ENCODE data around the gene MTCL1.

MTCL1 gene

GRCh38 chr18:8658858-8659485 is 46.4 kb upstream of the MTCL1 start:
- Histone ChIP-seq H2AK5ac (ENCODE audit: low read depth, low read length) (no peak overlapping the region), H3K79me1 (ENCODE audit: low read depth, low read length) (no peaks in the 10 kb centered on the region), H3K9ac (ENCODE audit: low read depth, low read length, poor library complexity) (no peak overlapping the region), H2AFZ (ENCODE audit: low read length) (no peak overlapping the region), H3K4me3 (ENCODE audit: low read length in 2 of 2) (no peak overlapping the region), H3K23ac (ENCODE audit: low read depth, low read length, poor library complexity) (no peak overlapping the region), H3K27ac (replicated peaks; ENCODE audit: low read length) (no peak overlapping the region), H3K4me2 (ENCODE audit: insufficient read depth, low read length, poor library complexity, severe bottlenecking) (no peak overlapping the region), H3K18ac (ENCODE audit: low read length) (peak overlapping the region; percentile 34), H2BK12ac (ENCODE audit: low read length) (peak overlapping the region; percentile 5), H3K9me3 (replicated peaks in 1 of 2; ENCODE audit: control insufficient read depth in 2 of 2, insufficient read depth in 1 of 2, low read depth in 1 of 2, low read length in 2 of 2) (no peaks in the 10 kb centered on the region), H3K14ac (ENCODE audit: low read length) (no peak overlapping the region), H2BK120ac (ENCODE audit: low read depth, low read length) (no peak overlapping the region), H3K4ac (ENCODE audit: low read length) (no peak overlapping the region), H2BK15ac (ENCODE audit: low read length) (peak overlapping the region; percentile 39), H4K91ac (ENCODE audit: low read depth, low read length, poor library complexity) (no peak overlapping the region), H3K27me3 (ENCODE audit: control insufficient read depth in 3 of 3, insufficient read depth in 3 of 3, low read depth in 1 of 3, low read length in 3 of 3) (no peaks in the 10 kb centered on the region), H3K36me3 (replicated peaks in 1 of 2; ENCODE audit: control insufficient read depth in 2 of 2, insufficient read depth in 2 of 2, low read length in 2 of 2) (no peaks in the 10 kb centered on the region), H3K4me1 (ENCODE audit: control insufficient read depth in 2 of 2, insufficient read depth in 1 of 2, low read depth in 1 of 2, low read length in 2 of 2) (peaks cover 16 to 34% of the 10 kb centered on the region in 2 donors), H4K8ac (ENCODE audit: low read depth, low read length) (no peak overlapping the region), H2BK5ac (ENCODE audit: low read length) (no peak overlapping the region)
- no peak for DNase-seq (ENCODE audit: low spot score)
- no CpG with 5 or more reads among the region's 31 CpGs for WGBS, 2 donors (ENCODE audit: extremely low coverage in 2 of 2, insufficient read length in 2 of 2, insufficient replicate concordance in 1 of 2)

GRCh38 chr18:8659609-8660242 is 45.6 kb upstream of the MTCL1 start:
- Histone ChIP-seq H3K79me1 (ENCODE audit: low read depth, low read length) (no peaks in the 10 kb centered on the region), H2AFZ (ENCODE audit: low read length) (no peak overlapping the region), H3K27me3 (ENCODE audit: control insufficient read depth in 3 of 3, insufficient read depth in 3 of 3, low read depth in 1 of 3, low read length in 3 of 3) (no peaks in the 10 kb centered on the region), H2BK15ac (ENCODE audit: low read length) (peak overlapping the region; percentile 39), H2AK5ac (ENCODE audit: low read depth, low read length) (no peak overlapping the region), H3K36me3 (replicated peaks in 1 of 2; ENCODE audit: control insufficient read depth in 2 of 2, insufficient read depth in 2 of 2, low read length in 2 of 2) (no peaks in the 10 kb centered on the region), H3K23ac (ENCODE audit: low read depth, low read length, poor library complexity) (no peak overlapping the region), H4K91ac (ENCODE audit: low read depth, low read length, poor library complexity) (no peak overlapping the region), H3K14ac (ENCODE audit: low read length) (no peak overlapping the region), H3K4ac (ENCODE audit: low read length) (no peak overlapping the region), H2BK12ac (ENCODE audit: low read length) (peak overlapping the region; percentile 5), H3K4me1 (ENCODE audit: control insufficient read depth in 2 of 2, insufficient read depth in 1 of 2, low read depth in 1 of 2, low read length in 2 of 2) (peaks cover 16 to 34% of the 10 kb centered on the region in 2 donors), H3K9ac (ENCODE audit: low read depth, low read length, poor library complexity) (no peak overlapping the region), H3K9me3 (replicated peaks in 1 of 2; ENCODE audit: control insufficient read depth in 2 of 2, insufficient read depth in 1 of 2, low read depth in 1 of 2, low read length in 2 of 2) (no peaks in the 10 kb centered on the region), H2BK5ac (ENCODE audit: low read length) (no peak overlapping the region), H3K4me2 (ENCODE audit: insufficient read depth, low read length, poor library complexity, severe bottlenecking) (no peak overlapping the region), H3K4me3 (ENCODE audit: low read length in 2 of 2) (no peak overlapping the region), H2BK120ac (ENCODE audit: low read depth, low read length) (no peak overlapping the region), H4K8ac (ENCODE audit: low read depth, low read length) (no peak overlapping the region), H3K27ac (replicated peaks; ENCODE audit: low read length) (no peak overlapping the region), H3K18ac (ENCODE audit: low read length) (peak overlapping the region; percentile 30)
- no peak for DNase-seq (ENCODE audit: low spot score)
- WGBS, 2 donors (ENCODE audit: extremely low coverage in 2 of 2, insufficient read length in 2 of 2, insufficient replicate concordance in 1 of 2), result no CpG with 5 or more reads among the region's 36 CpGs

DNA sequence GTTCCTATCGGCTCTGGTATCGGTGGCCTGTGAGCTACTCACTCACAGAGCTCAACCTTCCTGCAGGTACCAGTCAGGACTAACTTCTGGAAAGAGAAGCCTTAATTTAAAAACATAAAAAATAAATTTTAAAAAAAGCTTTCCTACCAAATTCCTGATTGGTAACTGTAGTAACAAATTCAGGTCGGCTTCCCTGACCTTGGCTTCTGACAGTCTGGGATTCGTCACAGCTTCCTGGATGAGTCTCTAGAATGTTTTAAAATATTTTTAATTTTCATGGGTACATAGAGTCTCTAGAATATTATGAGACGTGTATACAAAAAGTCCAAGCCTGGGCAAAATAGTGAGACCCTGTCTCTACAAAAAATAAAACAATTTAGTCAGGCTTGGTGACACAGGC is 45.0 kb upstream of the MTCL1 start:
- no peak overlapping the region for H3K4me3 ChIP-seq (ENCODE audit: low read length in 2 of 2)
- no peak overlapping the region for H4K91ac ChIP-seq (ENCODE audit: low read depth, low read length, poor library complexity)
- H3K4me1 ChIP-seq (ENCODE audit: control insufficient read depth in 2 of 2, insufficient read depth in 1 of 2, low read depth in 1 of 2, low read length in 2 of 2), result peaks cover 16 to 34% of the 10 kb centered on the region in 2 donors
- no CpG with 5 or more reads among the region's 5 CpGs for WGBS, 2 donors (ENCODE audit: extremely low coverage in 2 of 2, insufficient read length in 2 of 2, insufficient replicate concordance in 1 of 2)
- no peak overlapping the region for H3K4ac ChIP-seq (ENCODE audit: low read length)
- no peak overlapping the region for H4K8ac ChIP-seq (ENCODE audit: low read depth, low read length)
- no peak for DNase-seq (ENCODE audit: low spot score)
- H3K27me3 ChIP-seq (ENCODE audit: control insufficient read depth in 3 of 3, insufficient read depth in 3 of 3, low read depth in 1 of 3, low read length in 3 of 3), result no peaks in the 10 kb centered on the region
- no peak overlapping the region for H3K27ac ChIP-seq (replicated peaks; ENCODE audit: low read length)
- no peaks in the 10 kb centered on the region for H3K79me1 ChIP-seq (ENCODE audit: low read depth, low read length)
- no peaks in the 10 kb centered on the region for H3K9me3 ChIP-seq (replicated peaks in 1 of 2; ENCODE audit: control insufficient read depth in 2 of 2, insufficient read depth in 1 of 2, low read depth in 1 of 2, low read length in 2 of 2)
- H2AK5ac ChIP-seq (ENCODE audit: low read depth, low read length), result no peak overlapping the region
- H3K23ac ChIP-seq (ENCODE audit: low read depth, low read length, poor library complexity), result no peak overlapping the region
- H2BK5ac ChIP-seq (ENCODE audit: low read length), result no peak overlapping the region
- H2BK12ac ChIP-seq (ENCODE audit: low read length), result no peak overlapping the region
- H3K36me3 ChIP-seq (replicated peaks in 1 of 2; ENCODE audit: control insufficient read depth in 2 of 2, insufficient read depth in 2 of 2, low read length in 2 of 2), result no peaks in the 10 kb centered on the region
- H2BK15ac ChIP-seq (ENCODE audit: low read length), result no peak overlapping the region
- no peak overlapping the region for H3K18ac ChIP-seq (ENCODE audit: low read length)
- no peak overlapping the region for H2BK120ac ChIP-seq (ENCODE audit: low read depth, low read length)
- no peak overlapping the region for H3K9ac ChIP-seq (ENCODE audit: low read depth, low read length, poor library complexity)
- H2AFZ ChIP-seq (ENCODE audit: low read length), result no peak overlapping the region
- no peak overlapping the region for H3K14ac ChIP-seq (ENCODE audit: low read length)
- H3K4me2 ChIP-seq (ENCODE audit: insufficient read depth, low read length, poor library complexity, severe bottlenecking), result no peak overlapping the region

DNA sequence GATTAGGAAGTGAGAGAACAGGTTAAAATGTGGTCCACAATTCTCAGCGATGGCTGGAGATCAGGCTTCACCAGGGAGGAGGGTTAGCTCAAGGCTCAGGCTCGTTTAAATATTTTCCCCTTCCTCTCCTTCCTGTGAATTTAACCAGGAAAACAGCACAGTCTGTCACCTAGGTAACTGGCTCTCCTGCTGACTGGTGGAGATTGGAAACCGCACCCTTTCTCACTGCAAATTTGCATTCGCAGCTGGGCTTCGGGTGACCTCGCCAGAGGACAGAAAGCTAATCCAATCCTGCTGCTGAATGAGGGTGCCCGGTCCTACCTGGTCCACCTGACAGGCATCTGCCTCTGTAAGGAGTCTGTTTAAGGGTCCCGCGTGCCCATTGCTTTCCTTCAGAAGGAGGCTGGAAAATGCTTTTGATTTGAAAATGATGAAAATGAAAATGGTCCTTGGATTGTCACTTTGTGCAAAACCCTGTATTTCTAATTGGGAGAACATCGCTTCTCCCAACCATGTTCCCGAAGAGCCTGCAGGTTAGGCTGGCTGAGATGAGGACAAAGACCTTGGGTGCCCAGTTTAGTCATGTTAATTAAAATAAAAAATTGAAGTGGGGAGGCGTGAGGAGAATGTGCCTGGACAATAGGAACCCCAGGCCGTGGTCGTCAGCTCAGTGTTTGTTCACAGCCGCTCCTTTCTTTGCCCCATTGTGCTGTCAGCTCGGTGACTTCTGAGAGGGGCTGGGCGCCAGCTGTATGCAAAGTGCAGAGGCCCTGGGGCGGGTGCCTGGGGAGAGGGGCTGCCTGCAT is 43.4 kb upstream of the MTCL1 start:
- peak; percentile 56 for DNase-seq (ENCODE audit: low spot score)
- WGBS, 2 donors (ENCODE audit: extremely low coverage in 2 of 2, insufficient read length in 2 of 2, insufficient replicate concordance in 1 of 2), result no CpG with 5 or more reads among the region's 18 CpGs
- Histone ChIP-seq H2BK15ac (ENCODE audit: low read length) (no peak overlapping the region), H2AFZ (ENCODE audit: low read length) (peak overlapping the region; percentile 76), H3K36me3 (replicated peaks in 1 of 2; ENCODE audit: control insufficient read depth in 2 of 2, insufficient read depth in 2 of 2, low read length in 2 of 2) (no peaks in the 10 kb centered on the region), H3K27ac (replicated peaks; ENCODE audit: low read length) (no peak overlapping the region), H3K79me1 (ENCODE audit: low read depth, low read length) (no peaks in the 10 kb centered on the region), H2BK120ac (ENCODE audit: low read depth, low read length) (no peak overlapping the region), H4K8ac (ENCODE audit: low read depth, low read length) (no peak overlapping the region), H2BK5ac (ENCODE audit: low read length) (no peak overlapping the region), H3K9me3 (replicated peaks in 1 of 2; ENCODE audit: control insufficient read depth in 2 of 2, insufficient read depth in 1 of 2, low read depth in 1 of 2, low read length in 2 of 2) (no peaks in the 10 kb centered on the region), H3K4me3 (ENCODE audit: low read length in 2 of 2) (peak overlapping the region in 1 of 2 donors; percentile 37), H4K91ac (ENCODE audit: low read depth, low read length, poor library complexity) (no peak overlapping the region), H3K4ac (ENCODE audit: low read length) (no peak overlapping the region), H2BK12ac (ENCODE audit: low read length) (no peak overlapping the region), H3K27me3 (ENCODE audit: control insufficient read depth in 3 of 3, insufficient read depth in 3 of 3, low read depth in 1 of 3, low read length in 3 of 3) (no peaks in the 10 kb centered on the region), H2AK5ac (ENCODE audit: low read depth, low read length) (no peak overlapping the region), H3K9ac (ENCODE audit: low read depth, low read length, poor library complexity) (no peak overlapping the region), H3K18ac (ENCODE audit: low read length) (no peak overlapping the region), H3K23ac (ENCODE audit: low read depth, low read length, poor library complexity) (no peak overlapping the region), H3K4me2 (ENCODE audit: insufficient read depth, low read length, poor library complexity, severe bottlenecking) (peak overlapping the region; percentile 68), H3K14ac (ENCODE audit: low read length) (no peak overlapping the region), H3K4me1 (ENCODE audit: control insufficient read depth in 2 of 2, insufficient read depth in 1 of 2, low read depth in 1 of 2, low read length in 2 of 2) (peaks cover 16 to 34% of the 10 kb centered on the region in 2 donors)

All from neuronal stem cell (in vitro differentiated cells).